HepG2 (cell line): ENCODE data around the gene MAP1LC3B. TPM values are rescaled to one million over a fixed set of nuclear protein-coding genes. Genes with fewer than 3 reads are reported as not detected.

ENCODE experiments used
- BATF2 ChIP-seq: sonication (generic); formaldehyde crosslinking; IDR thresholded peaks from 2 replicates; pipeline ENCODE4 v1.8.0; 2022; ENCODE audit warnings: mild to moderate bottlenecking, missing genetic modification reagents, moderate library complexity
- ELF4 ChIP-seq: sonication (generic); formaldehyde crosslinking; IDR thresholded peaks from 2 replicates; pipeline ENCODE4 v1.5.0; 2020; ENCODE audit warnings: missing genetic modification reagents, mild to moderate bottlenecking, moderate library complexity, borderline replicate concordance
- GATAD1 ChIP-seq: IDR thresholded peaks from 2 replicates; pipeline ENCODE4 v1.6.1; 2016; ENCODE audit warnings: missing genetic modification reagents, missing compliant biosample characterization
- GLI4 ChIP-seq: sonication (generic); formaldehyde crosslinking; IDR thresholded peaks from 2 replicates; pipeline ENCODE4 v1.5.1; 2020; ENCODE audit warnings: missing genetic modification reagents, mild to moderate bottlenecking, moderate library complexity, borderline replicate concordance
- HBP1 ChIP-seq: IDR thresholded peaks from 2 replicates; pipeline ENCODE4 v1.6.1; 2016; ENCODE audit warnings: low read depth, control low read depth
- NCOR1 ChIP-seq: fragments of 200-600 bp; sonication (generic); IDR thresholded peaks from 2 replicates; pipeline ENCODE4 v1.7.0; 2017; ENCODE audit warnings: antibody characterized with exemption, low read length, borderline replicate concordance
- NFE2 ChIP-seq: sonication (generic); formaldehyde crosslinking; IDR thresholded peaks from 2 replicates; pipeline ENCODE4 v1.4.0; 2020; ENCODE audit warnings: missing genetic modification reagents
- NFIC ChIP-seq: IDR thresholded peaks from 2 replicates; pipeline ENCODE4 v1.6.1; 2012; ENCODE audit warnings: mild to moderate bottlenecking, low read length, inconsistent platforms
- NR1H2 ChIP-seq: sonication (generic); formaldehyde crosslinking; IDR thresholded peaks from 2 replicates; pipeline ENCODE4 v1.8.1; 2022; ENCODE audit warnings: low read depth, missing genetic modification reagents, borderline replicate concordance
- PCBP1 ChIP-seq: fragments of 200-400 bp; formaldehyde crosslinking; IDR thresholded peaks from 2 replicates; pipeline ENCODE4 v1.6.1; 2017; ENCODE audit warnings: mild to moderate bottlenecking, low read depth, low read length, borderline replicate concordance
- RAD21 ChIP-seq: fragments of 450-650 bp; formaldehyde crosslinking; IDR thresholded peaks from 2 replicates; pipeline ENCODE4 v1.5.0; 2020; ENCODE audit warnings: mild to moderate bottlenecking
- SMC3 ChIP-seq: IDR thresholded peaks from 2 replicates; pipeline ENCODE4 v1.6.1; 2011; ENCODE audit warnings: low read length, improper control_type of control experiment
- ZBTB20 ChIP-seq: sonication (generic); formaldehyde crosslinking; IDR thresholded peaks from 2 replicates; pipeline ENCODE4 v1.8.1; 2023; ENCODE audit warnings: missing genetic modification reagents, low read depth, mild to moderate bottlenecking, borderline replicate concordance
- ZNF12 ChIP-seq: sonication (generic); formaldehyde crosslinking; IDR thresholded peaks from 2 replicates; pipeline ENCODE4 v1.5.0; 2020; ENCODE audit warnings: missing genetic modification reagents
- ZNF337 ChIP-seq: sonication (generic); formaldehyde crosslinking; IDR thresholded peaks from 2 replicates; pipeline ENCODE4 v1.5.1; 2020; ENCODE audit warnings: missing genetic modification reagents, low read depth, mild to moderate bottlenecking, borderline replicate concordance
- ZNF407 ChIP-seq: sonication (generic); formaldehyde crosslinking; IDR thresholded peaks from one replicate; pipeline ENCODE4 v1.5.1; 2020; ENCODE audit warnings: mild to moderate bottlenecking, missing genetic modification reagents; ENCODE audit errors: not compliant biosample characterization
- ZNF75D ChIP-seq: sonication (generic); formaldehyde crosslinking; IDR thresholded peaks from 2 replicates; pipeline ENCODE4 v1.8.1; 2023; ENCODE audit warnings: missing genetic modification reagents, mild to moderate bottlenecking, borderline replicate concordance
- ZNF816 ChIP-seq: sonication (generic); formaldehyde crosslinking; IDR thresholded peaks from 2 replicates; pipeline ENCODE4 v1.8.0; 2022; ENCODE audit warnings: missing genetic modification reagents, mild to moderate bottlenecking, borderline replicate concordance
- ZNF841 ChIP-seq: sonication (generic); formaldehyde crosslinking; IDR thresholded peaks from 2 replicates; pipeline ENCODE4 v1.8.1; 2023; ENCODE audit warnings: missing genetic modification reagents, borderline replicate concordance
- polyA plus RNA-seq, 8 experiments: library from polyadenylated mRNA; depleted of rRNA in 3 of 8; stranded (reverse) in 7 of 8; unstranded in 1 of 8; fragments of >200 nt; fragmentation: Illumina TruSeq in 4 of 8; extraction: Trizol in 4 of 8; gene quantifications; 2 replicates each; pipeline versions ENCODE4 v1.2.1 to v1.2.3, GENCODE V29; 2011 to 2016; ENCODE audit warnings: low read depth in 4 of 8, missing spikeins in 1 of 8, mixed read lengths in 1 of 8; ENCODE audit not compliant: insufficient read depth in 1 of 8
- total RNA-seq, 5 experiments: library from RNA; depleted of rRNA; stranded (reverse); fragments of >200 nt; fragmentation: Illumina TruSeq; extraction: Trizol; gene quantifications; 2 replicates each; pipeline ENCODE4 v1.2.3, GENCODE V29; 2016; ENCODE audit warnings: low read depth in 1 of 5

MAP1LC3B gene
- total and polyA plus RNA-seq, 2 of the 13 experiments (the other 11 are each of a cell fraction or from before 2014, with no cell fraction given), result 15.7 to 37.4 TPM

- no peak for TF ChIP-seq NR1H2
- TF ChIP-seq ZNF75D (CRISPR knock-in tag), result no peak
- TF ChIP-seq NFIC, result peak; percentile 66
- TF ChIP-seq ELF4 (CRISPR knock-in tag), result peak; percentile 81; the same call in 1 of the 2 replicates
- TF ChIP-seq RAD21 (CRISPR knock-in tag), result peak; percentile 57; the same call in 1 of the 2 replicates
- TF ChIP-seq ZNF407 (CRISPR knock-in tag), result no peak
- peak; percentile 47; the same call in 1 of the 2 replicates for TF ChIP-seq ZNF12
- TF ChIP-seq ZNF337 (CRISPR knock-in tag), result peak; percentile 63; the same call in 1 of the 2 replicates
- TF ChIP-seq PCBP1, result no peak
- TF ChIP-seq SMC3, result peak; percentile 40
- no peak for TF ChIP-seq ZNF841
- no peak for TF ChIP-seq BATF2 (CRISPR knock-in tag)
- TF ChIP-seq ZBTB20, result peak; percentile 75; the same call in 1 of the 2 replicates
- peak; percentile 77 for TF ChIP-seq GATAD1 (CRISPR knock-in tag)
- TF ChIP-seq ZNF816, result no peak
- peak; percentile 88; the same call in 1 of the 2 replicates for TF ChIP-seq NCOR1
- no peak for TF ChIP-seq NFE2 (CRISPR knock-in tag)
- TF ChIP-seq HBP1 (CRISPR knock-in tag), result peak; percentile 62; the same call in 1 of the 2 replicates
- no peak for TF ChIP-seq GLI4
Observed at GRCh38 chr16:87387942-87388817, 4.0 kb upstream of the MAP1LC3B start (continued).
